ENCODE results near the gene FNDC3B.
"Not testable (repeated sequence)": the region's sequence is repeated elsewhere in the genome, so short reads cannot be mapped to it uniquely, and the experiment has no call there.

The FNDC3B gene

DNA sequence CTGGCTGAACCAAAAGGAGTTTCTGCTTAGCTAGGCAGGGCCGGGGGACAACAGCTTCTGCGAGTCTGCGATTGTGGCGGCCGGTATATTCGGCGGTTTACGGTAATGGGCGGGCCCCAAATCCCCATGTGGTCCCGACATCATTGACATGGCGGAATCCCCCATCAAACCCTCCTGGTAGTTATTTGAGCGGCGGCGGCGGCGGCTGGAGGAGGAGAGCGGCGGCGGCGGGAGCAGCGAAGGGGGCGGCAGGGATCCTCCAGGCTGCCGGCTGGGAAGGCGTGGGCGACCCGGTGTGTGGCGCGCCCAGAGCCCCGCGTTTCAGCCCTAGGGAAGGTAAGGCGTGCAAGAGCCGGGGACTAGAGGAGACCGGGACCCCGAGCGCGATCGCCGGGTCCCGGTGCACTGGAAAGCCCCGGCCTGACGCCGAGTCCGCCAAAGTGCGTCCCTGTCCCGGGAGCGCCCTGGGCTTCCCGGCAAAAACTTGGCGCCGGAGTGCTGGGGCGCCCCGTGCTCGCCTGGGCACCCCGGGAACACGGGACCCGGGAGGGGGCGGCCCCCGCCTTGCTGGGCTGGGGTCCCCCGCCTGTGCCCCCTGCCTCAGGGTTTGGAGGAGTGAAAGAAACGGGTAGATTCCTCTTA, at the start of gene FNDC3B:
FNDC3B (plus strand) TSS at position 143 of the 642 bp plus-strand sequence. CDS start 72,902 bp downstream, outside the sequence.
- peak; percentile 76 to 79 for DNase-seq (ENCODE audit: low read depth in 1 of 2, low spot score in 1 of 2)

DNA sequence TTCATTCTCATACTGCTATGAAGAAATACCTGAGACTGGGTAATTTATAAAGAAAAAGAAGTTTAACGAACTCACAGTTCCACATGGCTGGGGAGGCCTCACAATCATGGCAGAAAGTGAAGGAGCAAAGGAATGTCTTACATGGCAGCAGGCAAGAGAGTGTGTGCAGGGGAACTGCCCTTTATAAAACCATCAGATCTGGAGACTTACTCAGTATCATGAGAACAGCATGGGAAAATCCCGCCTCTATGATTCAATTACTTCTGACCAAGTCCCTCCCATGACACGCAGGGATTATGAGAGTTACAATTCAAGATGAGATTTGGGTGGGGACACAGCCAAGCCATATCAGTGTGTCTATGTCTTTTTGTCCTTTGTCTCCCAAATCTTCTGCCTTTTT, 49.1 kb upstream of the FNDC3B start:
- not testable (repeated sequence) for DNase-seq (ENCODE audit: low read depth in 1 of 2, low spot score in 1 of 2)

DNA sequence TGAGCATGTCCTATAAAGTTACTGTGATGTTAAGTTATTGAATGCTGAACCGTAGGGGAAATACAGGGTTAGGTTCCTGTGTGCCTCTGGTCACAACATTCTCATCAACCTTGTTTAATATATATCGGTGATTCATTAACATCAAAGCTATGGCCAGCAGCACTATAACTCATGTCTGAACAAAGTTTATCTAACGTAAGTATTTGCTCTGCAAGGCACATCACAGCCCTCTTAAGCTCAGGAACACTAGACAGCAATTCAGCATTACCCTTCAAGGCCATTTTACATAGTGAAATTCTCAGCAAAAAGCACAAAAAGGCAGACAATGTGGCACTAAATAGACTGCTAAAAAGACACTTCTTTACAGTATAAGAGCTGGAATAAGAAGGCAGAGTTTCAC, 48.2 kb upstream of the FNDC3B start:
- DNase-seq (ENCODE audit: low read depth in 1 of 2, low spot score in 1 of 2): no peak

DNA sequence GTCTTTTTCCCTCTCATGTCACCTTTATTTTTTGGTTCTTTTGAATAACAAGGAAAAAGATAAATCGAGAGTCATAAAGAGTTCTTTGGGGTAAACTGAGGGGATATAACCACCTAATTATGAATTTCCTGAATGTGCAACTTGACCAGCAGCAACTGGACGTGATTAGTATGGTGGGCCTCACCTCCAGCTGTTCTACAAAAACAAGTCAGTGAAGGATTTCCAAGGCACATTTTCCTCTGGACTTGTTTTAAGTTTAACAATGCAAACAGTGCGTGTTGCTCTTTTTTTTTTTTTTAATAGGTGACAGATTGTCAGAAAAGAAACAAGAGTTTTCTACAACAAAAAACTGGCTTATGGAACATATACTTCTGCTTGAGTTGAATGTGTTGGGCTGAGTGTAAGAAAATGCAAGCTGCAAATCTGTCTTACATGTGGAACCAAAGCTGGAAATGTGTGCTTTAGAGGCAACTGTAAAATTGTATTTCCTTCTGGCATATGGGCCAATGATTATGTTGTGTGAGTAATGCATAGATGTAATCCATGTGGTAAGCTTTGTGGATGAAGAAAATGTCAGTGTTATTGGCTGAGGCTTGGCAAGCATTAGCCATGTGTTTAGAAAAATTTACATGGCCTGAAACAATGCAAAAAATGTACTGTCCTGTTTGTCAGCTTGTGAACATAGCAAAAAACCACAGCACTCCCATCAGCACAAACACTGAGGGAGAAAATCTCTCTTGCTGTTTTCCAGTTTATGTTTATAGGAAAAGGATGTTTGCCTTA, 44.5 kb upstream of the FNDC3B start:
- DNase-seq (ENCODE audit: low read depth in 1 of 2, low spot score in 1 of 2): no peak

DNA sequence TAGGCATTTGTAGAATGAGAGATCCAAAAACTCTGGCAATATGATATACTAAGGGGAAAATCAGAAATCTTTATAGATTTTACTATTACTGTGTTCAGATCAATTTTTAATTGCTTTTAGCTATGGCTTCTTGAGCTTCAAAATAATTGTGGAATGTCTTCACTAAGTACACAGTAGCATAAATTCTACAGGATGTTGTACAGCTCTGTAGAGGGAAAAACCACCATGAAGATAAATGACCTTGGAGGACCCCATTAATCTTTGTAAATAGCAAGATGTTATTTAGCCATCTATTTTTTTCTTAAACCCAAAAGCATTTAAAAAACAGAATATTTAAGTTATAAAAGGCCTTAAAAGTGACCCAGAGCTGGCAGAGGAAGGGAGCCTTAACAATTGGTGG, 43.9 kb upstream of the FNDC3B start:
- no peak for DNase-seq (ENCODE audit: low read depth in 1 of 2, low spot score in 1 of 2)

DNA sequence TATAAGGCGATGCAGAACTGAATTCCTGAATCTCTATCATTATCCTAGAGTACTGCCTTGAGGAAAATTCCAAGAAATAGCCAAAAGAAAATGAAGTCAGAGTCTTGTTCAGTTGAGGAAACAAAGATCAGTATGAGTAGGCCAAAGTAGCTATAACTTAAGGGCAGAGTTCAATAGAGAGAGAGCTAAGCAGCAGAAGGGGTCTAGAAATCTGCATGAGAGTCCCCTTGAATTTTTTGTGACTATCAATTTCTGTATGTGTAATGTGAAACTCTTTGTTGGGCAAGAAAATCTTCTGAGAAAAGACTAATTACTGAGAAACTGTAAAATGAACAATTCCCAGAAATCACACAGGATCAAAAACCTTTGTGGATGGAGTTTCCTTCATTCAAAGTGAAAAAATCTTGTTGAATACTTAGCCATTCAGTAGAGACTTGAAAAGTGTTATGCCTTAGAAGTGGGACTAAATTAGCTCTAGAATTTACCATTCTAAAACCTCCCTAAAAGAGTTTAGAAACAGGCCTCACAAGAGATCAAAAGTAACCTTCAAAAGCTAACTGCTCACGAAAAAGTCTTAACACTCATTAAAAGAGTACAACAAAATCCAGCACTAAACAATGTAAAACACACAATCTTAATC, 43.1 kb upstream of the FNDC3B start:
- DNase-seq (ENCODE audit: low read depth in 1 of 2, low spot score in 1 of 2): no peak

DNA sequence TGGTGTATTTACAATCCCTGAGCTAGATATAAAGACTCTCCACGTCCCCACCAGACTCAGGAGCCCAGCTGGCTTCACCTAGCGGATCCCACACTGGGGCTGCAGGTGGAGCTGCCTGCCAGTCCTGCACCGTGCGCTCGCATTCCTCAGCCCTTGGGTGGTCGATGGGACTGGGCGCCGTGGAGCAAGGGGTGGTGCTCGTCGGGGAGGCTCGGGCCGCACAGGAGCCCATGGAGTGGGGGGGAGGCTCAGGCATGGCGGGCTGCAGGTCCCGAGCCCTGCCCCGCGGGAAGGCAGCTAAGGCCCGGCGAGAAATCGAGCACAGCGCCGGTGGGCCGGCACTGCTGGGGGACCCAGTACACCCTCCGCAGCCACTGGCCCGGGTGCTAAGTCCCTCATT, 40.6 kb upstream of the FNDC3B start:
- not testable (repeated sequence) for DNase-seq (ENCODE audit: low read depth in 1 of 2, low spot score in 1 of 2)

DNA sequence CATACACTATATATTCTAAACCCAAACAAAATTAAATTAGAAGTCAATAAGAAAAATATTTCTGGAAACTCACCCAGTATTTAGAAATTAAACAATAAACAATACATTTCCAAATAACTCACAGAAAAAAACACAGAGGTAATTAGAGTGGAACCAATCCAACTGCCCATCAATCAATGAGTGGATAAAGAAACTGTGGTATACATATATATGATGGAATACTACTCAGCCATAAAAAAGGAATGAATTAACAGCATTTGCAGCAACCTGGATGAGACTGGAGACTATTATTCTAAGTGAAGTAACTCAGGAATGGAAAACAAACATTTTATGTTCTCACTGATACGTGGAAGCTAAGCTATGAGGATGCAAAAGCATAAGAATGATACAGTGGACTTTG, 37.8 kb upstream of the FNDC3B start:
- DNase-seq (ENCODE audit: low read depth in 1 of 2, low spot score in 1 of 2): not testable (repeated sequence)

DNA sequence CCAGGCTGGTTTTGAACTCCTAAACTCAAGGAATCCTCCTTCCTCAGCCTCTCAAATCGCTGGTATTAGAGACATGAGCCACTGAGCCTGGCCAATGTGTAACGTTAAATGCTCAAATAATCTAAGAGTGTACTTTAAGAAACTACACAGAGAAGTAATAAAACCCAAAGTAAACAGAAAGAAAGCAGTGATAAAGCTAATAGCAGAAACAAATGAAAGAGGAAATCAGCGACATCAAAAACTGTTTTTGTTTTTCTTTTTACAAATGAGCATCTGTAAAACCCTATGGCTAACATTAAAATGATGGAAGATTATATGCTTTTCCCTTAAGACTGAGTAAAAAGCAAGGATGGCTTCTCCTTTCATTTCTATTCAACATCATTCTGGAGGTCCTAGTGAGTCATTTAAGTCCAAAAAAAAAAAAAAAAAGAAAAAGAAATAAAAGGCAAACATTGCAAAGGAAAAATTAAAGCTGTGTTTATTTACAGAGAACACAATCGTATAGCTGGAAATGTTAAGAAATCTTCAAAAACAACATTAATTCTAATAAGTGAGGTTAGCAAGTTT, 36.8 kb upstream of the FNDC3B start:
- DNase-seq (ENCODE audit: low read depth in 1 of 2, low spot score in 1 of 2): no peak

DNA sequence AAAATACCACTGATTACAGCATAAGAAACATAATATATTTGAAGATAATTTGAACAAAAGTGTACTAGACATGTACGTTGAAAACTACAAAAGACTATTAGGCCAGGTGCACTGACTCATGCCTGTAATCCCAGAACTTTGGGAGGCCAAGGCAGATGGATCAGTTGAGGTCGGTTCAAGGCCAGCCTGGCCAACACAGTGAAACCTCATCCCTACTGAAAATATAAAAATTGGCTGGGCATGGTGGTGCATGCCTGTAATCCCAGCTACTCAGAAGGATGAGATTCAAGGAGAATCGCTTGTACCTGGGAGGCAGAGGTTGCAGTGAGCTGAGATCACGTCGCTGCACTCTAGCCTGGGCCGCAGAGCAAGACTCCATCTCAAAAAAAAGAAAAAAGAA, 36.2 kb upstream of the FNDC3B start:
- DNase-seq (ENCODE audit: low read depth in 1 of 2, low spot score in 1 of 2): no peak

DNA sequence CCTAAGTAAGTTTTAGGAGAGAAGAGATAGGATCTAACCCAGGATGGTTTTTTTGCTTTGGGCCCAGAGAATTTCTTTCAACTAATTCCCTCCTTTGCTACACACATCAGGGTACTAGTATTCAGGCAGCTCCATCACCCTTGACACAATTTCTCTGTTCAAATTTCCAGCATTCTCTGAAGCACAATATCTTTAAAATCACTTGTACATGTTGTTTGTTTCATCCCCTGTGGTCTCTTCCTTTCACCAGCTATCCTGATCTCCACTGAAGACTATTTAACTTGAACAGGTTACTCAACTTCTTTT, 32.4 kb upstream of the FNDC3B start:
- no peak for DNase-seq (ENCODE audit: low read depth in 1 of 2, low spot score in 1 of 2)

DNA sequence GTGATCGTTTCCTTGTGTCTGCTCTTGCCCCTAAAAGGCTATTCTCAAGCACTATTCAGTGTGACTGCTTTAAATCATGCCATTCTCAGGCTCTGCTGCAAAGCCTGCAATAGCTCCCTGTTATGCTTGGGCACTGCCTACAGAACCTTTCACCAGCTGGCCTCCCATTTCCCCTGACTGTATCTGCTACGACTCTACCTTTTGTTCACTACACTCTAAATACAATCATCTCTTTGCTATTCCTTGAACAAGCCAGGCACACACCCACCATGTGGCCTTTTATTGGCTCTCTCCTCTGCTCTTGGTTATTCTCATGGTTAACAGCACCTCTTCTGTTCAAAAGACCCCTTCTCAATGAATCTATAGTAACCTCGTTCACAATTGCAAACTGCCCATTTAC, 29.6 kb upstream of the FNDC3B start:
- DNase-seq (ENCODE audit: low read depth in 1 of 2, low spot score in 1 of 2): no peak

DNA sequence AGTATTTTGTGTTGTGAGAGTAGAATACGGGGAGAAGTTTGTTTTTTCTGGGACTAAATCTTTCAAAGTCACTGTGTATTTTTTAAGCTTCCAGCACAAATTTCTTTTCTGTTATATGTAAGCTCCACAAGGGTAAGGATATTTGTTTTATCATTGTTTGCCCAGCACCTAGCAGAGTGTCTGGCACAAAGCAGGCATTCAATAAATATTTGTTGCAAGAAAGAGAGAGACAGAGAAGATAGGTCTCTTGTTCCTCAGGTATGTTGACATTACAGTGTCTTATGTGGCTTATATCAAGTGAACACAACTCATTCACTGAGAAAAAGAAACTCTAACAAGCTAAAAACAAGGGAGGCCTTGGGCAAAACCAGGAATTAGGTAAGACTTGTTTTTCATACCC, 26.6 kb upstream of the FNDC3B start:
- DNase-seq (ENCODE audit: low read depth in 1 of 2, low spot score in 1 of 2): no peak

DNA sequence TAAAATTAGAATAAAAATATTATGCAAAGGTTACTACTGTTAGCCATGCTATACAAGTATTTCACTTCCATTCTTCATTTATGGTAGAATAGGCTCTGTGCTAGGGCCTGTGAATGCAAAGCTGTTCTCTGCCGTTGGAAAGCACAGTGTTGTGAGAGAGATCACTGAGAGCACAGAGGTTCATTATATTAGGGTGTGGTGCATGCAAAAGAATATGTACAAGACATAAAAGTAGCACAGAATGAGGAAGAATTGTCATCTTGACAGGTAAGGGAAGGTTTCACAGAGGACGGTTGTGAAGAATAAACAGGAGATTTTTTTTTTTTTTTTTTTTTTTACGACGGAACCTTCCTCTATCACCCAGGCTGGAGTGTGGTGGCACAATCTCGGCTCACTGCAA, 25.2 kb upstream of the FNDC3B start:
- no peak for DNase-seq (ENCODE audit: low read depth in 1 of 2, low spot score in 1 of 2)

DNA sequence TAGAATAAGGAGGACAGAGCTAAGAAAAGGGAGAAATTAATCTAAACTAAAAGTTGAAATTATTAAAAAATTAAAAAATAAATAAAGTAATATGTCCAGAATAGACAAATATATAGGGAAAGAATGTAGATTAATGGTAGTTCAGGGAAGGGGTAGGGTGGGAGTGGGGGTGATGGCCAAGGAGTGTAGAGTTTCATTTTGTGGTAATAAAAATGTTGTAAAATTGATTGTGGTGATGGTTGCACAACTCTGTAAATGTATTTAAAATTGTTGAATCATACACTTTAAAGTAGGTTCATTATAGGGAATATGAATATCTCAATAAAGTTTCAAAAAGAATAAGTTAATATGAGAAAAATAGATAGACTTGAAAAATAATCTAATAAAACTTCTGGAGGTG, 21.0 kb upstream of the FNDC3B start:
- no peak for DNase-seq (ENCODE audit: low read depth in 1 of 2, low spot score in 1 of 2)

DNA sequence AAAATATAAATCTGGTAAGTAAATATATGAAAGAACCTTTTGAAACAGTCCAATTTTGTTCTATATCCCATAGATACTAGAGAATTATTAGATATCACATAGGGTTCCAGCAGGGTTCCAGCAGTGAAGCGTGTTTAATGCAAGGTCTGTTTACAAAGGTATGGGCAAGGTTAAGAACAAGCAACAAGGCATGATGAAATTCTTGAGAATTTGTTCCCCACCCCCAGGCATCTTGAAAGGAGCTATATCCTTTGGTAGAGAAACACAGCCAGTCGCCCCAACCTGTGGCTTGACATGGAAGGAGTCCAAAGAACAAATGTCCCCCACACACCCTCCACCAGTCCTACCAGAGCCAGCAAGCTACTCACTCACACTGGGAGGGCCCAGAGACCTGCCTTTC, 18.6 kb upstream of the FNDC3B start:
- no peak for DNase-seq (ENCODE audit: low read depth in 1 of 2, low spot score in 1 of 2)

DNA sequence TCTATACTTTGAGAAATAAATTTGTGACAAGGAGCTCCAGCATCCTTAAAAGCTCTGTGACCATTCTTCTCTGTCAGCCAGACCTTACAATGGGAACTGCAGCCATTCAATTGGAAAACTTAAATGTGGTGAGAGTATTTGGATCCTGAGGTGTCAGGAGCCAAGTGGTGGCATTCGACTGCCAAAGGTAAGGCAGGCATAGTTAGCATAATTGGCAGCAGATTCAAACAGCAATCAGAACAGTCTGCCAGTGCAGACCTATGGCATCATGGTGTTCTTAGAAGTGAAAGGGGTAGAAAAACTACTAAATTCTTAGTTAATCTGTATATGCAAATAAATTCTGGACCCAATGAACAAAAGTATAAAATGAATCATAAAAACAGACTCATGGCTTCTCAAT, 18.2 kb upstream of the FNDC3B start:
- no peak for DNase-seq (ENCODE audit: low read depth in 1 of 2, low spot score in 1 of 2)

DNA sequence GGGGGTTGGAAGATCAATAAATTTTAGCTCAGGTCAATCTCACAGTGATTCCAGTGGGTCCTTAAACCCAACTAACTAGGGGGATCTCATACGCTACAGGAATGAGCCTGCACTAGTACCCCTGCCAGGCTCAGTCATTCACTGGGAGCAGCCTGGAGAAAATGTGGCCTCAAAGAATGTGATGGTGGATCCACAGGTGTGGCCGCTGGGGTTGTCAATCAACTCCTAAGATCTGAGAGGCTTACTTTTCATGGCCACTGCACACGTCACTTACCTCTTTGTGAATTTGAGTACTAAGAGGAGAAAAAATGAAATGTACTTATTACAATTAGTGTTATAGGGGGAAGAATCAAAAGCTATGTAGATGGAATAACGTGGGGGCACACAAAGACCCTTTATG, 17.5 kb upstream of the FNDC3B start:
- DNase-seq (ENCODE audit: low read depth in 1 of 2, low spot score in 1 of 2): no peak

DNA sequence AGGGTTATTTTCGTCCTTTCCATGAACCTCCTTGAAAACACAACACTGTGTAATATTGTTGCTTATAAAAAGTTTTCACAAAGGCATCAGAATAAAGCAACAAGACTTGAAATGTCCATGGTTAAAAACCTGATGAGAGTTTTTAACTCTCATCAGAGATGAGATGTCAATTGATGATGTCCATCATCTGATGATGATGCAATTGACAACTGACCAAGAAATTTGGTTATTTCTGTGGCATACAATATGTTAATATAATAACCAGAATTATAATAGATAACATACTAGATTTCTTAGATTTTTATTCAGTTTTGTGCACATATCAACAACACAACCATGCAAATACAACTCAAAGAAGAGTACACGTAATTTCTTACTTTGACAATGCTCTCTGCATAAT, 15.5 kb upstream of the FNDC3B start:
- DNase-seq (ENCODE audit: low read depth in 1 of 2, low spot score in 1 of 2): no peak

DNA sequence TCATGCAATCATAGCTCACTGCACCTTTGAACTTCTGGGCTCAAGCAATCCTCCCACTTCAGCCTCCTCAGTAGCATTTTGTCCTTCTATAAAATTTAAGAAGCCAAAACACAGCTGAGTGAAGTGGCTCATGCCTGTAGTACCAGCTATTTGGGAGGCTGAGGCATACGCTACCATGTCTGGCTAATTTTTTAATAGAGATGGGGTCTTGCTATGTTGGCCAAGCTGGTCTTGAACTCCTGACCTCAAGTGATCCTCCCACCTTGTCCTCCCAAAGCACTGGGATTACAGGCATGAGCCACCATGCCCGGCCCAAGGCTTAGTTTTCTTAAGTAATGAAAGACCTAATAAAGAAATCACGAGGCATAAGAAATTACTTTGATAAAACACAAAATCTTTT, 14.7 kb upstream of the FNDC3B start:
- no peak for DNase-seq (ENCODE audit: low read depth in 1 of 2, low spot score in 1 of 2)

DNA sequence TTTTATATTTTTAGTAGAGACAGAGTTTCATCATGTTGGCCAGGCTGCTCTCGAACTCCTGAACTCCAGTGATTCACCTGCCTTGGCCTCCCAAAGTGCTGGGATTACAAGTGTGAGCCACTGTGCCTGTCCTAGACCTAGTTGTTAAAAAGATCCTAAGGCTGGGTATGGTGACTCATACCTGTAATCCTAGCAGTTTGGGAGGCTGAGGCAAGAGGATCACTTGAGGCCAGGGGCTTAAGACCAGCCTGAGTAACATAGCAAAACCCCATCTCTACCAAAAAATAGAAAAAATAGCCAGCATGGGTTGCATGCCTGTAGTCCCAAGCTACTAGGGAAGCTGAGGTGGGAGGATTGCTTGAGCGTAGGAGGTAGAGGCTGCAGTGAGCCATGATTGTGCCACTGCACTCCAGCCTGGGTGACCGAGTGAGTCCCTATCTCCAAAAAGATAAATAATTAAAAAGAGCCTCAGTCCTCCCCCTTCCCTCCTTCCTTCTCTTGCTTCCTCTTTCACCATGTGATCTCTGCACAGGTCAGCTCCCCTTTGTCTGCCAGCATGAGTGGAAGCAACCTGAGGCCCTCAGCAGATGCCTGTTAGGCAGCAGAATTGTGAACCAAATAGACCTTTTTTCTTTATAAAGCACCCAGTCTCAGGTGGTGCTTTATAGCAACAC, 9.8 kb upstream of the FNDC3B start:
- no peak for DNase-seq (ENCODE audit: low read depth in 1 of 2, low spot score in 1 of 2)

DNA sequence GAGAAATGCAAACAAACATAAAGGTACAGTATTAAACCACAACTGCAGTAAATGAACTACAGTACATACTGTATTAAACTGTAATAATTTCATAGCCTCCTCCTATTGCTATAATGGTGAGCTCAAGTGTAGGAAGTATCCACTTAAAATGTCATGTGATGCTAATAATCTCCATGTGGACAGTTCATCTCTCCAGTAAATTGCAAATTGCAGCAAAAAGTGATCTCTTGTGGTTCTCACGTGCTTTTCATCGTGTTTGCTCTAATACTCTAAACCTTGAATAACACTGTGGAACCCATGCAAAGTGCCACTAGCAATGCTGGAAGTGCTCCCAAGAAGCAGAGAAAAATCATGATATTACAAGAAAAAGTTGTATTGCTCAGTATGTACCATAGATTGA, 9.2 kb upstream of the FNDC3B start:
- DNase-seq (ENCODE audit: low read depth in 1 of 2, low spot score in 1 of 2): no peak
